ENCODE measurements around the gene BCAM. TPM values are rescaled to one million over a fixed set of nuclear protein-coding genes. Genes with fewer than 3 reads are reported as not detected.

Gene BCAM
- total RNA-seq, 1 experiment from 2014 or later, result 73.0 TPM

GRCh38 chr19:44814517-44814916, 5.6 kb downstream of the BCAM start:
- H3K4me2 ChIP-seq (ENCODE audit: insufficient read depth, insufficient read length, low read length), result no peak overlapping the region
- no peak overlapping the region for H3K4me3 Mint-ChIP-seq
- H3K18ac ChIP-seq (ENCODE audit: insufficient read length, low read depth, low read length), result no peak overlapping the region
- no peak overlapping the region for H2BK12ac ChIP-seq (ENCODE audit: insufficient read length, low read depth, low read length)
- H3K27me3 ChIP-seq (ENCODE audit: insufficient read depth, low read length), result no peaks in the 10 kb centered on the region; the same call in 1 of the 2 replicates
- H4K8ac ChIP-seq (replicated peaks; ENCODE audit: insufficient read length, low read depth, low read length), result no peak overlapping the region
- H3K23me2 ChIP-seq (ENCODE audit: insufficient read length, low read depth, low read length, poor library complexity, severe bottlenecking), result peaks cover under 1% of the 10 kb centered on the region
- H4K91ac ChIP-seq (ENCODE audit: insufficient read length, low read depth, low read length), result no peak overlapping the region
- peaks cover 13 to 20% of the 10 kb centered on the region in 2 experiments for H3K4me1 Mint-ChIP-seq
- peaks cover 19% of the 10 kb centered on the region for H3K27me3 Mint-ChIP-seq (ENCODE audit: low read depth)
- no peak overlapping the region for H2AK5ac ChIP-seq (ENCODE audit: insufficient read length, low read length)
- no peak for DNase-seq
- no peak overlapping the region for H2BK5ac ChIP-seq (ENCODE audit: insufficient read length, low read length)
- no peaks in the 10 kb centered on the region for H3K4me1 ChIP-seq (ENCODE audit: insufficient read depth, low read length)
- no CpG with 5 or more reads among the region's 17 CpGs for WGBS (ENCODE audit: extremely low coverage, insufficient read length, low lambda C conversion rate)
- H3T11ph ChIP-seq (ENCODE audit: low read length), result no peak overlapping the region
- no peaks in the 10 kb centered on the region for H3K9me3 Mint-ChIP-seq
- TF ChIP-seq CTCF (conservative IDR thresholded peaks at IDR 0.05), result no peak
- peaks cover 23 to 59% (median 48%) of the 10 kb centered on the region in 3 experiments for H3K36me3 Mint-ChIP-seq (ENCODE audit: insufficient read depth in 1 of 3, low read depth in 3 of 3)
- no peak overlapping the region for H2BK120ac ChIP-seq (ENCODE audit: low read depth, low read length, poor library complexity, severe bottlenecking)
- no peak overlapping the region for H2AFZ ChIP-seq (ENCODE audit: low read length)
- H2BK20ac ChIP-seq (ENCODE audit: low read depth, low read length, poor library complexity, severe bottlenecking), result no peak overlapping the region
- no peak overlapping the region for H3K4ac ChIP-seq (ENCODE audit: low read depth, low read length)
- H3K27ac Mint-ChIP-seq, result no peak overlapping the region
- no peak overlapping the region for H3K14ac ChIP-seq (ENCODE audit: insufficient read depth, low read length)
- no peaks in the 10 kb centered on the region for H3K79me1 ChIP-seq (ENCODE audit: insufficient read depth, low read depth, low read length, poor library complexity, severe bottlenecking)
- H3K23ac ChIP-seq (ENCODE audit: insufficient read length, low read depth, low read length), result no peak overlapping the region
- H2BK15ac ChIP-seq (ENCODE audit: low read depth, low read length), result no peak overlapping the region
- H3K9ac ChIP-seq (ENCODE audit: extremely low read depth, insufficient read length, low read length), result no peak overlapping the region
- no peaks in the 10 kb centered on the region for H4K20me1 ChIP-seq (ENCODE audit: control insufficient read depth, insufficient read depth, insufficient read length)
- H4K5ac ChIP-seq (ENCODE audit: insufficient read length, low read depth, low read length), result no peak overlapping the region
- no peaks in the 10 kb centered on the region for H3K9me3 ChIP-seq (ENCODE audit: control insufficient read depth, low read depth, low read length)
- no peak overlapping the region for H3K56ac ChIP-seq (ENCODE audit: insufficient read length, low read depth, low read length)
- H3K27ac ChIP-seq (ENCODE audit: insufficient read length, low read depth, low read length), result no peak overlapping the region
- H3K79me2 ChIP-seq (ENCODE audit: insufficient read depth, low read length), result no peaks in the 10 kb centered on the region

Data from H9 (cell line).